Neural cell (in vitro differentiated cells): ENCODE results near the gene COQ4. TPM values are rescaled to one million over a fixed set of nuclear protein-coding genes. Genes with fewer than 3 reads are reported as not detected.

Experiments used
- H2AFZ ChIP-seq: fragments of 200-600, 300-800 bp; sonication (generic), shearing (Covaris generic); 2 replicates; pipeline ENCODE4 v1.6.0; 2014; ENCODE audit warnings: low read depth, mild to moderate bottlenecking, antibody characterized with exemption, low read length, moderate library complexity
- H3F3A ChIP-seq: fragments of 200-600 bp; shearing (Covaris generic); 2 replicates; pipeline ENCODE4 v1.6.1; 2016; ENCODE audit warnings: mild to moderate bottlenecking, moderate library complexity, mixed read lengths, antibody characterized with exemption, low read length; ENCODE audit not compliant: insufficient read depth, poor library complexity, severe bottlenecking
- H3K27ac ChIP-seq: fragments of 200-600, 300-800 bp; sonication (generic), shearing (Covaris generic); 2 replicates; pipeline ENCODE4 v1.5.1; 2014; ENCODE audit warnings: mild to moderate bottlenecking, low read length, moderate library complexity
- H3K27me3 ChIP-seq: fragments of 300-800, 200-600 bp; sonication (generic), shearing (Covaris generic); 2 replicates; pipeline ENCODE4 v1.6.0; 2014; ENCODE audit warnings: mild to moderate bottlenecking, low read depth, low read length, moderate library complexity; ENCODE audit not compliant: insufficient read depth
- H3K36me3 ChIP-seq: fragments of 300-800, 200-600 bp; sonication (generic), shearing (Covaris generic); 2 replicates; pipeline ENCODE4 v1.5.1; 2014; ENCODE audit warnings: mild to moderate bottlenecking, antibody characterized with exemption, low read length, moderate library complexity; ENCODE audit not compliant: insufficient read depth
- H3K4me2 ChIP-seq: fragments of 300-800, 200-600 bp; sonication (generic), shearing (Covaris generic); 2 replicates; pipeline ENCODE4 v1.6.0; 2014; ENCODE audit warnings: mild to moderate bottlenecking, low read length
- H3K4me3 ChIP-seq: fragments of 300-800, 200-600 bp; sonication (generic), shearing (Covaris generic); 2 replicates; pipeline ENCODE4 v1.5.1; 2014; ENCODE audit warnings: mild to moderate bottlenecking, low read length, moderate library complexity
- H3K79me2 ChIP-seq: fragments of 200-600 bp; shearing (Covaris generic); replicated peaks from 2 replicates; pipeline ENCODE4 v1.6.0; 2014; ENCODE audit warnings: mild to moderate bottlenecking, low read length, moderate library complexity; ENCODE audit not compliant: insufficient read depth
- H3K9ac ChIP-seq: fragments of 300-800, 200-600 bp; sonication (generic), shearing (Covaris generic); 2 replicates; pipeline ENCODE4 v1.6.1; 2016; ENCODE audit warnings: mild to moderate bottlenecking, low read length, mixed read lengths
- H3K9me2 ChIP-seq: fragments of 200-600 bp; shearing (Covaris generic); 2 replicates; pipeline ENCODE4 v1.6.1; 2016; ENCODE audit warnings: mild to moderate bottlenecking, low read length, mixed read lengths; ENCODE audit not compliant: insufficient read depth
- H3K9me3 ChIP-seq: fragments of 200-600, 300-800 bp; sonication (generic), shearing (Covaris generic); 2 replicates; pipeline ENCODE4 v1.6.1; 2016; ENCODE audit warnings: mild to moderate bottlenecking, mixed run types, low read length, moderate library complexity, mixed read lengths
- H4K20me1 ChIP-seq: fragments of 200-600 bp; shearing (Covaris generic); 2 replicates; pipeline ENCODE4 v1.6.1; 2016; ENCODE audit warnings: mild to moderate bottlenecking, mixed run types; ENCODE audit not compliant: insufficient read depth
- EP300 ChIP-seq: fragments of 450-650 bp; conservative IDR thresholded peaks from 2 replicates; pipeline ENCODE4 v1.6.1; 2014; ENCODE audit warnings: antibody characterized with exemption, mild to moderate bottlenecking, moderate library complexity; ENCODE audit not compliant: poor library complexity, severe bottlenecking
- EZH2 ChIP-seq: fragments of 200-600, 300-800 bp; shearing (Covaris generic), sonication (generic); IDR thresholded peaks from 2 replicates; pipeline ENCODE4 v1.6.1; 2014; ENCODE audit warnings: antibody characterized with exemption, low read length, borderline replicate concordance, mild to moderate bottlenecking; ENCODE audit not compliant: insufficient read depth, poor library complexity, severe bottlenecking
- MXI1 ChIP-seq: fragments of 450-650 bp; conservative IDR thresholded peaks from 2 replicates; pipeline ENCODE4 v1.6.1; 2014; ENCODE audit warnings: antibody characterized with exemption, mild to moderate bottlenecking; ENCODE audit not compliant: poor library complexity, severe bottlenecking
- POLR2AphosphoS5 ChIP-seq: IDR thresholded peaks from 2 replicates; pipeline ENCODE4 v1.6.1; 2012
- RAD21 ChIP-seq: fragments of 450-650 bp; conservative IDR thresholded peaks from 2 replicates; pipeline ENCODE4 v1.6.1; 2014; ENCODE audit warnings: antibody characterized with exemption, mild to moderate bottlenecking, moderate library complexity
- SMC3 ChIP-seq: fragments of 450-650 bp; conservative IDR thresholded peaks from 2 replicates; pipeline ENCODE4 v1.6.1; 2014; ENCODE audit warnings: antibody characterized with exemption, mild to moderate bottlenecking, moderate library complexity; ENCODE audit not compliant: poor library complexity
- TAF1 ChIP-seq: IDR thresholded peaks from 2 replicates; pipeline ENCODE4 v1.6.1; 2012; ENCODE audit warnings: low read depth
- polyA plus RNA-seq: library from polyadenylated mRNA; depleted of rRNA; stranded (reverse); fragments of >200 nt; gene quantifications from 2 replicates; pipeline ENCODE4 v1.2.3, GENCODE V29; 2014
- TF ChIP-seq, protein P1 (sequence below): IDR thresholded peaks from 2 replicates; pipeline ENCODE4 v1.6.1; 2012; ENCODE audit warnings: borderline replicate concordance
- TF ChIP-seq, protein P2 (sequence below): fragments of 450-650 bp; IDR thresholded peaks from 2 replicates; pipeline ENCODE4 v1.5.1; 2014; ENCODE audit warnings: antibody characterized with exemption, mild to moderate bottlenecking, moderate library complexity; ENCODE audit not compliant: poor library complexity, severe bottlenecking

Gene COQ4
- polyA plus RNA-seq, 1 donor from 2014 or later: 108 TPM

DNA sequence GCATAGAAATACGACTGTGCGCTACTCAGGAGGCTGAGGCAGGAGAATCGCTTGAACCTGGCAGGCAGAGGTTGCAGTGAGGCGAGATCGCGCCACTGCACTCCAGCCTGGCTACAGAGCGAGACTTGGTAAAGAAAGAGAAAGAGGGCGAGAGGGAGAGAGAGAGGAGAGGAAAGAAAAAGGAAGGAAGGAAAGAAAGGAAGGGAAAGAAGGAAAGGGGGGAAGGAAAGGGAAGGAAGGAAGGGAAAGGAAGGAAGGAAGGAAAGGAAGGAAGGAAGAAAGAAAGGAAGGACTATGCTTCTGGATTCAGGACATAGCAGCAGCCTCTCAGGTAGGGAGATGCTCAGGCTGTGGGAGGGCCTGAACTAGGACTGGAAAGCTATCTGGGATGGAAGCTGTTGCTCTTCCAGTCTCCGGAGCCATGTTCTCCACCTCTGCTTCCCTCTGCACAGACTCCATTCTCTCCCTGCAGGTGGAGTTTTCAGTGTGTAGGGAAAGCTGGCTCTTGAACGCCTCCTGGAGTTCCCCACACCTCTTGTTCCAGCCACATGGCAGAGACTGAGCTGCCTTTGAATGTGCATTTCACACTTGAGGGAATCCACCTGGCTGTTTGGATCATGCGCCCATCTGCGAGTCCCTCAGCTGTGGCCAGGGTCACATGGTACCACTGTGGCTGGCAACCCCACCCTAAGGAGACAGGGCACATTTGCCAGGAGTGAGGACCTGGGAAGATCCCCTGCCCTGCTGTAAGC is 37.4 kb upstream of the COQ4 start:
- H3K27ac ChIP-seq: no peak overlapping the region
- TF ChIP-seq MXI1 (no peak), EP300 (no peak), TAF1 (no peak), POLR2AphosphoS5 (no peak), RAD21 (no peak), SMC3 (no peak), EZH2 (no peak)
- TF ChIP-seq, protein P1, sequence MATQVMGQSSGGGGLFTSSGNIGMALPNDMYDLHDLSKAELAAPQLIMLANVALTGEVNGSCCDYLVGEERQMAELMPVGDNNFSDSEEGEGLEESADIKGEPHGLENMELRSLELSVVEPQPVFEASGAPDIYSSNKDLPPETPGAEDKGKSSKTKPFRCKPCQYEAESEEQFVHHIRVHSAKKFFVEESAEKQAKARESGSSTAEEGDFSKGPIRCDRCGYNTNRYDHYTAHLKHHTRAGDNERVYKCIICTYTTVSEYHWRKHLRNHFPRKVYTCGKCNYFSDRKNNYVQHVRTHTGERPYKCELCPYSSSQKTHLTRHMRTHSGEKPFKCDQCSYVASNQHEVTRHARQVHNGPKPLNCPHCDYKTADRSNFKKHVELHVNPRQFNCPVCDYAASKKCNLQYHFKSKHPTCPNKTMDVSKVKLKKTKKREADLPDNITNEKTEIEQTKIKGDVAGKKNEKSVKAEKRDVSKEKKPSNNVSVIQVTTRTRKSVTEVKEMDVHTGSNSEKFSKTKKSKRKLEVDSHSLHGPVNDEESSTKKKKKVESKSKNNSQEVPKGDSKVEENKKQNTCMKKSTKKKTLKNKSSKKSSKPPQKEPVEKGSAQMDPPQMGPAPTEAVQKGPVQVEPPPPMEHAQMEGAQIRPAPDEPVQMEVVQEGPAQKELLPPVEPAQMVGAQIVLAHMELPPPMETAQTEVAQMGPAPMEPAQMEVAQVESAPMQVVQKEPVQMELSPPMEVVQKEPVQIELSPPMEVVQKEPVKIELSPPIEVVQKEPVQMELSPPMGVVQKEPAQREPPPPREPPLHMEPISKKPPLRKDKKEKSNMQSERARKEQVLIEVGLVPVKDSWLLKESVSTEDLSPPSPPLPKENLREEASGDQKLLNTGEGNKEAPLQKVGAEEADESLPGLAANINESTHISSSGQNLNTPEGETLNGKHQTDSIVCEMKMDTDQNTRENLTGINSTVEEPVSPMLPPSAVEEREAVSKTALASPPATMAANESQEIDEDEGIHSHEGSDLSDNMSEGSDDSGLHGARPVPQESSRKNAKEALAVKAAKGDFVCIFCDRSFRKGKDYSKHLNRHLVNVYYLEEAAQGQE: no peak
- TF ChIP-seq, protein P2, sequence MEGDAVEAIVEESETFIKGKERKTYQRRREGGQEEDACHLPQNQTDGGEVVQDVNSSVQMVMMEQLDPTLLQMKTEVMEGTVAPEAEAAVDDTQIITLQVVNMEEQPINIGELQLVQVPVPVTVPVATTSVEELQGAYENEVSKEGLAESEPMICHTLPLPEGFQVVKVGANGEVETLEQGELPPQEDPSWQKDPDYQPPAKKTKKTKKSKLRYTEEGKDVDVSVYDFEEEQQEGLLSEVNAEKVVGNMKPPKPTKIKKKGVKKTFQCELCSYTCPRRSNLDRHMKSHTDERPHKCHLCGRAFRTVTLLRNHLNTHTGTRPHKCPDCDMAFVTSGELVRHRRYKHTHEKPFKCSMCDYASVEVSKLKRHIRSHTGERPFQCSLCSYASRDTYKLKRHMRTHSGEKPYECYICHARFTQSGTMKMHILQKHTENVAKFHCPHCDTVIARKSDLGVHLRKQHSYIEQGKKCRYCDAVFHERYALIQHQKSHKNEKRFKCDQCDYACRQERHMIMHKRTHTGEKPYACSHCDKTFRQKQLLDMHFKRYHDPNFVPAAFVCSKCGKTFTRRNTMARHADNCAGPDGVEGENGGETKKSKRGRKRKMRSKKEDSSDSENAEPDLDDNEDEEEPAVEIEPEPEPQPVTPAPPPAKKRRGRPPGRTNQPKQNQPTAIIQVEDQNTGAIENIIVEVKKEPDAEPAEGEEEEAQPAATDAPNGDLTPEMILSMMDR: no peak
- H3K36me3 ChIP-seq: peaks cover 4% of the 10 kb centered on the region
- H3K4me3 ChIP-seq: no peak overlapping the region
- no peaks in the 10 kb centered on the region for H4K20me1 ChIP-seq
- no peak overlapping the region for H3K4me2 ChIP-seq
- no peaks in the 10 kb centered on the region for H3F3A ChIP-seq
- H3K79me2 ChIP-seq: no peaks in the 10 kb centered on the region
- no peaks in the 10 kb centered on the region for H3K27me3 ChIP-seq
- H3K9me3 ChIP-seq: no peaks in the 10 kb centered on the region
- no peak overlapping the region for H2AFZ ChIP-seq
- no peak overlapping the region for H3K9ac ChIP-seq
- H3K9me2 ChIP-seq: no peaks in the 10 kb centered on the region

DNA sequence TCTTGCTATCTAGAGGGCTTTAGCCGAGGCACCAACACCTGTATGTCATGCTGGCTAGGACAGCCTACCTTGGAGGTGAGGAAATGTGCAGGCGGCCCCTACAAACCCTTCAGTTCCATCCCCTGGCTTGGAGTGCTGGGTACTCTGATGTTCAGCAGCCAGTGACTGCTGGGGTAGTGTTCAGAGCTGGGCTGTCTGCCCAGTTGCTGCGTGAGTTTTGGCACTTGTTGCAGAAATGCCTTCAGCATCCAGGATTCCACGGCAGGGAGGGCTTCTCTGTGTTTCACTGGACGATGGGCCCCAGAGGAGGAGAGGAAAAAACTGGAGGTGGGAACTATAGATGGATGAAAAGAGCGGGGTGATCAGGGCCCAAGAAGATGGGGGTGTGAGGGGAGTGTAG is 36.2 kb upstream of the COQ4 start:
- H3K79me2 ChIP-seq: no peaks in the 10 kb centered on the region
- TF ChIP-seq MXI1: no peak
- TF ChIP-seq, protein P1: no peak
- no peak for TF ChIP-seq EZH2
- no peak for TF ChIP-seq POLR2AphosphoS5
- no peak for TF ChIP-seq TAF1
- no peak for TF ChIP-seq SMC3
- TF ChIP-seq EP300: no peak
- TF ChIP-seq, protein P2: no peak
- TF ChIP-seq RAD21: no peak

More for the DNA sequence above, 36.2 kb upstream of the COQ4 start:
- H3K27me3 ChIP-seq: no peaks in the 10 kb centered on the region
- H3K4me2 ChIP-seq: no peak overlapping the region
- H3K9me2 ChIP-seq: no peaks in the 10 kb centered on the region
- H2AFZ ChIP-seq: no peak overlapping the region
- no peaks in the 10 kb centered on the region for H4K20me1 ChIP-seq
- H3K36me3 ChIP-seq: peaks cover 4% of the 10 kb centered on the region
- no peaks in the 10 kb centered on the region for H3F3A ChIP-seq
- H3K9me3 ChIP-seq: no peaks in the 10 kb centered on the region
- no peak overlapping the region for H3K4me3 ChIP-seq
- no peak overlapping the region for H3K9ac ChIP-seq
- no peak overlapping the region for H3K27ac ChIP-seq
